ENCODE data around the gene PDHX.

The PDHX gene

GRCh38 chr11:35041070-35041554, 124.7 kb downstream of the PDHX start:
- H3K4me3 ChIP-seq (ENCODE audit: low read depth, low read length) = peak overlapping the region; percentile 0; the same call in 1 of the 2 replicates
- no peak for DNase-seq (ENCODE audit: low read depth)
- TF ChIP-seq CTCF (IDR thresholded peaks at IDR 0.05; ENCODE audit: insufficient read depth, low read depth, low read length, missing control alignments) = no peak

- H3K4me3 ChIP-seq (ENCODE audit: low read depth, low read length) = no peak overlapping the region
- TF ChIP-seq CTCF (IDR thresholded peaks at IDR 0.05; ENCODE audit: insufficient read depth, low read depth, low read length, missing control alignments) = no peak
- no peak for DNase-seq (ENCODE audit: low read depth)
These were observed 125.8 kb downstream of the PDHX start for GRCh38 chr11:35042224-35042623.

GRCh38 chr11:35042913-35043312, 126.5 kb downstream of the PDHX start:
- H3K4me3 ChIP-seq (ENCODE audit: low read depth, low read length) = no peak overlapping the region
- no peak for TF ChIP-seq CTCF (IDR thresholded peaks at IDR 0.05; ENCODE audit: insufficient read depth, low read depth, low read length, missing control alignments)

GRCh38 chr11:35043936-35044335, 127.5 kb downstream of the PDHX start:
- TF ChIP-seq CTCF (IDR thresholded peaks at IDR 0.05; ENCODE audit: insufficient read depth, low read depth, low read length, missing control alignments) = no peak
- H3K4me3 ChIP-seq (ENCODE audit: low read depth, low read length) = no peak overlapping the region
- DNase-seq (ENCODE audit: low read depth) = no peak

More at GRCh38 chr11:35042913-35043312, 126.5 kb downstream of the PDHX start:
- DNase-seq (ENCODE audit: low read depth) = no peak

- TF ChIP-seq CTCF (IDR thresholded peaks at IDR 0.05; ENCODE audit: insufficient read depth, low read depth, low read length, missing control alignments) = no peak
- no peak overlapping the region for H3K4me3 ChIP-seq (ENCODE audit: low read depth, low read length)
- peak; percentile 66 for DNase-seq (ENCODE audit: low read depth)
These were observed 128.9 kb downstream of the PDHX start for GRCh38 chr11:35045236-35045820.
